GM23248 (cell line): ENCODE measurements around the gene THAP4.

Experiments
- EZH2 ChIP-seq: fragments of 200-600 bp; sonication (generic); IDR thresholded peaks from 2 replicates; pipeline ENCODE4 v1.6.1; 2018; ENCODE audit warnings: antibody characterized with exemption, mild to moderate bottlenecking; ENCODE audit not compliant: insufficient read depth, poor library complexity, severe bottlenecking
- EZH2phosphoT487 ChIP-seq: fragments of 200-600 bp; sonication (generic); IDR thresholded peaks from 2 replicates; pipeline ENCODE4 v1.6.1; 2018; ENCODE audit warnings: antibody characterized with exemption, moderate library complexity, mild to moderate bottlenecking, low read depth; ENCODE audit not compliant: insufficient read depth

DNA sequence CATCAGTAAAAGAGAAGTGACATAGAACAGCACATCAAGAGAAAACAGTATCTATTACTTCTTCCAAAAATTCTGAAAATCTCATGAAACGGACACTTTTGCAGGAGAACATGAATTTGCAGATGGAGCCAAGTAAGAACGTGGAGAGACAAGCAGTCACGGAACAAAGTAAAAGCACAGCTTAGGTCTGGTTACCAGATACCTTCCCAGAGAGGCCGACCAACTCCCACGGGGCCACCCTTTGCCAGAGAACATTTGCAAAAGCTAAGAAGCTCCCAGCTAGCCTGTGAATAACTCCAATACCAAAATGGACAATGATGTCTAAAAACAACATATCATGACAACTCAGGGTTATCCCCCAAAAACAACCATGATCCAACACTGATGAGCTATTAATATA is 38.9 kb downstream of the THAP4 start:
- TF ChIP-seq EZH2, result no peak
- no peak for TF ChIP-seq EZH2phosphoT487
